ENCODE results near the gene ETS2.

The ETS2 gene

GRCh38 chr21:38840456-38841300 is 34.9 kb downstream of the ETS2 start:
- no peak overlapping the region for H3K27ac ChIP-seq (ENCODE audit: low read length)
- no peaks in the 10 kb centered on the region for H3K36me3 ChIP-seq (replicated peaks; ENCODE audit: low read depth, low read length)
- H3K9me3 ChIP-seq (ENCODE audit: insufficient read depth, low read length), result no peaks in the 10 kb centered on the region
- H3K9ac ChIP-seq (ENCODE audit: low read length), result no peak overlapping the region
- H3K4me3 ChIP-seq (ENCODE audit: low read length), result no peak overlapping the region
- no peaks in the 10 kb centered on the region for H4K20me1 ChIP-seq (ENCODE audit: insufficient read depth, low read length)
- no peak overlapping the region for H3K4me2 ChIP-seq (ENCODE audit: low read length)
- TF ChIP-seq CTCF (IDR thresholded peaks at IDR 0.05; ENCODE audit: low read depth, low read length) (no peak), EZH2phosphoT487 (IDR thresholded peaks at IDR 0.05; ENCODE audit: low read depth) (no peak)
- H3K79me2 ChIP-seq (ENCODE audit: low read length), result no peaks in the 10 kb centered on the region
- no peaks in the 10 kb centered on the region for H3K4me1 ChIP-seq (ENCODE audit: low read length)
- H3K27me3 ChIP-seq (ENCODE audit: low read depth, low read length), result no peaks in the 10 kb centered on the region
- H2AFZ ChIP-seq (ENCODE audit: low read depth, low read length), result no peak overlapping the region

- Histone ChIP-seq H3K79me2 (ENCODE audit: low read length) (no peaks in the 10 kb centered on the region), H3K4me1 (ENCODE audit: low read length) (no peaks in the 10 kb centered on the region), H3K9me3 (ENCODE audit: insufficient read depth, low read length) (no peaks in the 10 kb centered on the region), H3K27ac (ENCODE audit: low read length) (no peak overlapping the region), H3K4me2 (ENCODE audit: low read length) (no peak overlapping the region), H2AFZ (ENCODE audit: low read depth, low read length) (no peak overlapping the region), H3K27me3 (ENCODE audit: low read depth, low read length) (no peaks in the 10 kb centered on the region), H3K4me3 (ENCODE audit: low read length) (no peak overlapping the region), H3K36me3 (replicated peaks; ENCODE audit: low read depth, low read length) (no peaks in the 10 kb centered on the region), H3K9ac (ENCODE audit: low read length) (no peak overlapping the region), H4K20me1 (ENCODE audit: insufficient read depth, low read length) (no peaks in the 10 kb centered on the region)
- TF ChIP-seq EZH2phosphoT487 (IDR thresholded peaks at IDR 0.05; ENCODE audit: low read depth), result no peak
- no peak for TF ChIP-seq CTCF (IDR thresholded peaks at IDR 0.05; ENCODE audit: low read depth, low read length)
Measured at GRCh38 chr21:38841472-38841871, 35.7 kb downstream of the ETS2 start.

- no peak for TF ChIP-seq EZH2phosphoT487 (IDR thresholded peaks at IDR 0.05; ENCODE audit: low read depth)
- TF ChIP-seq CTCF (IDR thresholded peaks at IDR 0.05; ENCODE audit: low read depth, low read length), result no peak
- Histone ChIP-seq H3K4me2 (ENCODE audit: low read length) (no peak overlapping the region), H3K27ac (ENCODE audit: low read length) (no peak overlapping the region), H3K4me3 (ENCODE audit: low read length) (no peak overlapping the region), H3K9me3 (ENCODE audit: insufficient read depth, low read length) (no peaks in the 10 kb centered on the region), H3K9ac (ENCODE audit: low read length) (no peak overlapping the region), H3K36me3 (replicated peaks; ENCODE audit: low read depth, low read length) (no peaks in the 10 kb centered on the region), H3K4me1 (ENCODE audit: low read length) (no peaks in the 10 kb centered on the region), H4K20me1 (ENCODE audit: insufficient read depth, low read length) (no peaks in the 10 kb centered on the region), H3K79me2 (ENCODE audit: low read length) (no peaks in the 10 kb centered on the region), H3K27me3 (ENCODE audit: low read depth, low read length) (no peaks in the 10 kb centered on the region), H2AFZ (ENCODE audit: low read depth, low read length) (no peak overlapping the region)
Measured at GRCh38 chr21:38842079-38842478, 36.4 kb downstream of the ETS2 start.

GRCh38 chr21:38843379-38843778 is 37.6 kb downstream of the ETS2 start:
- H3K27ac ChIP-seq (ENCODE audit: low read length), result no peak overlapping the region
- no peak overlapping the region for H3K9ac ChIP-seq (ENCODE audit: low read length)
- H3K36me3 ChIP-seq (replicated peaks; ENCODE audit: low read depth, low read length), result no peaks in the 10 kb centered on the region
- H3K4me2 ChIP-seq (ENCODE audit: low read length), result no peak overlapping the region
- no peaks in the 10 kb centered on the region for H3K79me2 ChIP-seq (ENCODE audit: low read length)
- no peak for TF ChIP-seq EZH2phosphoT487 (IDR thresholded peaks at IDR 0.05; ENCODE audit: low read depth)
- no peak overlapping the region for H2AFZ ChIP-seq (ENCODE audit: low read depth, low read length)
- no peaks in the 10 kb centered on the region for H3K4me1 ChIP-seq (ENCODE audit: low read length)
- H3K27me3 ChIP-seq (ENCODE audit: low read depth, low read length), result no peaks in the 10 kb centered on the region
- no peaks in the 10 kb centered on the region for H3K9me3 ChIP-seq (ENCODE audit: insufficient read depth, low read length)
- H3K4me3 ChIP-seq (ENCODE audit: low read length), result no peak overlapping the region
- no peaks in the 10 kb centered on the region for H4K20me1 ChIP-seq (ENCODE audit: insufficient read depth, low read length)
